Skin epidermis (tissue), 12 donors: ENCODE measurements around the gene ANAPC7.

Experiments used
- H3K27ac ChIP-seq, 21 experiments: fragments of 200-600 bp; sonication (generic) in 11 of 21; one replicate each; pipeline ENCODE4 v1.5.0; 2020; ENCODE audit warnings: mild to moderate bottlenecking in 3 of 21, inconsistent platforms in 2 of 21, moderate library complexity in 2 of 21
- H3K4me3 ChIP-seq, 7 experiments: fragments of 200-600 bp; sonication (generic) in 2 of 7; one replicate each; pipeline ENCODE4 v1.5.0; 2020; ENCODE audit warnings: inconsistent platforms in 2 of 7, mild to moderate bottlenecking in 2 of 7, moderate library complexity in 1 of 7

ANAPC7 gene

GRCh38 chr12:110330544-110330943 is 73.0 kb downstream of the ANAPC7 start:
- Histone ChIP-seq H3K27ac (peak overlapping the region in 1 of 21 experiments; percentile 16), H3K4me3 (no peak overlapping the region)

- Histone ChIP-seq H3K27ac (peak overlapping the region in 2 of 21 experiments; percentile 7 to 16), H3K4me3 (no peak overlapping the region)
Measured at GRCh38 chr12:110330124-110330523, 73.4 kb downstream of the ANAPC7 start.

GRCh38 chr12:110329710-110330109 is 73.8 kb downstream of the ANAPC7 start:
- H3K4me3 ChIP-seq: no peak overlapping the region
- peak overlapping the region in 2 of 21 experiments; percentile 7 to 16 for H3K27ac ChIP-seq
